Spleen (tissue), 7 donors: ENCODE results near the gene TACSTD2.

ENCODE experiments used
- POLR2A ChIP-seq, 3 donors: fragments of 450-650 bp; IDR thresholded peaks; one replicate each; pipeline ENCODE4 v1.5.1; 2017; ENCODE audit warnings: antibody characterized with exemption in 3 of 3, mild to moderate bottlenecking in 1 of 3
- TF ChIP-seq, protein P1 (sequence below), 11 experiments: fragments of 200-600 bp in 7 of 11; fragments of 450-650 bp in 4 of 11; sonication (generic) in 4 of 11; IDR thresholded peaks in 8 of 11; conservative IDR thresholded peaks in 3 of 11; 1 replicate in 7 of 11; 2 replicates in 4 of 11; pipeline versions ENCODE4 v1.4.0 to v1.8.0; 2016 to 2021; ENCODE audit warnings: antibody characterized with exemption in 11 of 11, inconsistent platforms in 4 of 11, mild to moderate bottlenecking in 1 of 11
- donor health status: DM: no; HTN: no; CAD: no; lungs with moderate emphysema.
- donor health status: DM: no; HTN: no; CAD: no.
- donor health status: DM: no; HTN: no; CAD: no.

DNA sequence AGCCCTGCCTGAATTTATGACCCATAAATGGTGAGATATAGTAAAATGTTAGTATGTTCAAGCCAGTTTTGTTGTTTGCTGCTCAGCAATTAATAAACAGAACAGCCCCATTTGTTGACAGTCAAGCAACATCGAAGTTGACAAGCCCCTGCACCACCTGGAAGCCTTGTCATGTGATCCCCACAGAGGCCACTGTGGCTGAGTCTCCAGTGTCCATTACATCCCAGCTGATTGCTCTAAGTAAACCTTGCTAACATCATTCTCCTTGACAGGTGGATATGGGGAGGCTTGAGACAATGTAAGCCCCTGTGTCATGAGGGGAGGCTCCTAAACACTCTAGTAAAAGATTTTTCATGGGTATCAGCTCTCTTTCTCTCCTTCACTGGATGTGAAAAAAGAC, 17.5 kb upstream of the TACSTD2 start:
- TF ChIP-seq POLR2A (IDR thresholded peaks at IDR 0.05): no peak
- TF ChIP-seq, protein P1, sequence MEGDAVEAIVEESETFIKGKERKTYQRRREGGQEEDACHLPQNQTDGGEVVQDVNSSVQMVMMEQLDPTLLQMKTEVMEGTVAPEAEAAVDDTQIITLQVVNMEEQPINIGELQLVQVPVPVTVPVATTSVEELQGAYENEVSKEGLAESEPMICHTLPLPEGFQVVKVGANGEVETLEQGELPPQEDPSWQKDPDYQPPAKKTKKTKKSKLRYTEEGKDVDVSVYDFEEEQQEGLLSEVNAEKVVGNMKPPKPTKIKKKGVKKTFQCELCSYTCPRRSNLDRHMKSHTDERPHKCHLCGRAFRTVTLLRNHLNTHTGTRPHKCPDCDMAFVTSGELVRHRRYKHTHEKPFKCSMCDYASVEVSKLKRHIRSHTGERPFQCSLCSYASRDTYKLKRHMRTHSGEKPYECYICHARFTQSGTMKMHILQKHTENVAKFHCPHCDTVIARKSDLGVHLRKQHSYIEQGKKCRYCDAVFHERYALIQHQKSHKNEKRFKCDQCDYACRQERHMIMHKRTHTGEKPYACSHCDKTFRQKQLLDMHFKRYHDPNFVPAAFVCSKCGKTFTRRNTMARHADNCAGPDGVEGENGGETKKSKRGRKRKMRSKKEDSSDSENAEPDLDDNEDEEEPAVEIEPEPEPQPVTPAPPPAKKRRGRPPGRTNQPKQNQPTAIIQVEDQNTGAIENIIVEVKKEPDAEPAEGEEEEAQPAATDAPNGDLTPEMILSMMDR (IDR thresholded peaks at IDR 0.05 in 8 of 11, conservative IDR thresholded peaks at IDR 0.05 in 3 of 11): no peak
